HepG2 (cell line): ENCODE data around the gene CDKN2C. TPM values are rescaled to one million over a fixed set of nuclear protein-coding genes. Genes with fewer than 3 reads are reported as not detected.

Source experiments
- GATA4 ChIP-seq: sonication (generic); IDR thresholded peaks from 2 replicates; pipeline ENCODE4 v1.6.1; 2016; ENCODE audit warnings: antibody characterized with exemption, low read depth, borderline replicate concordance
- HNF4G ChIP-seq, 2 experiments: sonication (generic) in 1 of 2; formaldehyde crosslinking in 1 of 2; IDR thresholded peaks; 2 replicates each; pipeline versions ENCODE4 v1.4.0 to v1.6.1; 2011 to 2020; ENCODE audit warnings: borderline replicate concordance in 2 of 2, low read depth in 2 of 2, mild to moderate bottlenecking in 2 of 2, low read length in 1 of 2, missing genetic modification reagents in 1 of 2, moderate library complexity in 1 of 2
- HNRNPUL1 ChIP-seq: fragments of 200-400 bp; formaldehyde crosslinking; IDR thresholded peaks from 2 replicates; pipeline ENCODE4 v1.6.1; 2017; ENCODE audit warnings: low read depth, mild to moderate bottlenecking, low read length, moderate library complexity
- JUNB ChIP-seq: sonication (generic); formaldehyde crosslinking; IDR thresholded peaks from 2 replicates; pipeline ENCODE4 v1.8.0; 2022; ENCODE audit warnings: missing genetic modification reagents, mild to moderate bottlenecking, borderline replicate concordance
- MEF2D ChIP-seq: sonication (generic); formaldehyde crosslinking; IDR thresholded peaks from 2 replicates; pipeline ENCODE4 v1.5.1; 2020; ENCODE audit warnings: mild to moderate bottlenecking, missing genetic modification reagents
- ONECUT2 ChIP-seq: sonication (generic); formaldehyde crosslinking; IDR thresholded peaks from 2 replicates; pipeline ENCODE4 v1.4.0; 2020; ENCODE audit warnings: missing genetic modification reagents
- SETDB1 ChIP-seq: sonication (generic); formaldehyde crosslinking; IDR thresholded peaks from 2 replicates; pipeline ENCODE4 v1.5.1; 2020; ENCODE audit warnings: missing genetic modification reagents, mild to moderate bottlenecking, borderline replicate concordance
- SMAD1 ChIP-seq: sonication (generic); formaldehyde crosslinking; IDR thresholded peaks from 2 replicates; pipeline ENCODE4 v1.4.0; 2020; ENCODE audit warnings: missing genetic modification reagents, low read depth, mild to moderate bottlenecking, borderline replicate concordance
- SOX6 ChIP-seq, 2 experiments: fragments of 450-650 bp in 1 of 2; sonication (generic) in 1 of 2; formaldehyde crosslinking in 1 of 2; IDR thresholded peaks; 2 replicates each; pipeline versions ENCODE4 v1.4.0 to v1.6.1; 2017 to 2020; ENCODE audit warnings: antibody characterized with exemption in 1 of 2, mild to moderate bottlenecking in 1 of 2, missing genetic modification reagents in 1 of 2
- ZNF530 ChIP-seq: sonication (generic); formaldehyde crosslinking; IDR thresholded peaks from 2 replicates; pipeline ENCODE4 v1.5.0; 2020; ENCODE audit warnings: low read depth, mild to moderate bottlenecking, missing genetic modification reagents
- ZNF605 ChIP-seq: sonication (generic); formaldehyde crosslinking; IDR thresholded peaks from 2 replicates; pipeline ENCODE4 v1.8.0; 2022; ENCODE audit warnings: mild to moderate bottlenecking, missing genetic modification reagents
- ZSCAN20 ChIP-seq: sonication (generic); formaldehyde crosslinking; IDR thresholded peaks from 2 replicates; pipeline ENCODE4 v1.4.0; 2020; ENCODE audit warnings: missing genetic modification reagents, mild to moderate bottlenecking, borderline replicate concordance
- polyA plus RNA-seq, 8 experiments: library from polyadenylated mRNA; depleted of rRNA in 3 of 8; stranded (reverse) in 7 of 8; unstranded in 1 of 8; fragments of >200 nt; fragmentation: Illumina TruSeq in 4 of 8; extraction: Trizol in 4 of 8; gene quantifications; 2 replicates each; pipeline versions ENCODE4 v1.2.1 to v1.2.3, GENCODE V29; 2011 to 2016; ENCODE audit warnings: low read depth in 4 of 8, missing spikeins in 1 of 8, mixed read lengths in 1 of 8; ENCODE audit not compliant: insufficient read depth in 1 of 8
- total RNA-seq, 5 experiments: library from RNA; depleted of rRNA; stranded (reverse); fragments of >200 nt; fragmentation: Illumina TruSeq; extraction: Trizol; gene quantifications; 2 replicates each; pipeline ENCODE4 v1.2.3, GENCODE V29; 2016; ENCODE audit warnings: low read depth in 1 of 5
- TF ChIP-seq, protein P1 (sequence below): sonication (generic); formaldehyde crosslinking; IDR thresholded peaks from 2 replicates; pipeline ENCODE4 v1.5.0; 2020; ENCODE audit warnings: mild to moderate bottlenecking, missing genetic modification reagents, moderate library complexity
- TF ChIP-seq, protein P2 (sequence below): IDR thresholded peaks from 2 replicates; pipeline ENCODE4 v1.6.1; 2016
- TF ChIP-seq, protein P3 (sequence below): sonication (generic); formaldehyde crosslinking; IDR thresholded peaks from 2 replicates; pipeline ENCODE4 v1.5.1; 2020; ENCODE audit warnings: mild to moderate bottlenecking, moderate library complexity, missing genetic modification reagents
- TF ChIP-seq, protein P4 (sequence below): IDR thresholded peaks from 2 replicates; pipeline ENCODE4 v1.6.1; 2016; ENCODE audit warnings: mild to moderate bottlenecking, missing biosample characterization, missing genetic modification reagents
- TF ChIP-seq, protein P5 (sequence below): sonication (generic); formaldehyde crosslinking; IDR thresholded peaks from 2 replicates; pipeline ENCODE4 v1.8.0; 2022; ENCODE audit warnings: missing genetic modification reagents, mild to moderate bottlenecking, borderline replicate concordance
- TF ChIP-seq, protein P6 (sequence below): sonication (generic); formaldehyde crosslinking; conservative IDR thresholded peaks from 2 replicates; pipeline ENCODE4 v1.4.0; 2020; ENCODE audit warnings: missing genetic modification reagents

Gene CDKN2C
- total and polyA plus RNA-seq, 2 of the 13 experiments (the other 11 are each of a cell fraction or from before 2014, with no cell fraction given), result 7.8 to 13.7 TPM

DNA sequence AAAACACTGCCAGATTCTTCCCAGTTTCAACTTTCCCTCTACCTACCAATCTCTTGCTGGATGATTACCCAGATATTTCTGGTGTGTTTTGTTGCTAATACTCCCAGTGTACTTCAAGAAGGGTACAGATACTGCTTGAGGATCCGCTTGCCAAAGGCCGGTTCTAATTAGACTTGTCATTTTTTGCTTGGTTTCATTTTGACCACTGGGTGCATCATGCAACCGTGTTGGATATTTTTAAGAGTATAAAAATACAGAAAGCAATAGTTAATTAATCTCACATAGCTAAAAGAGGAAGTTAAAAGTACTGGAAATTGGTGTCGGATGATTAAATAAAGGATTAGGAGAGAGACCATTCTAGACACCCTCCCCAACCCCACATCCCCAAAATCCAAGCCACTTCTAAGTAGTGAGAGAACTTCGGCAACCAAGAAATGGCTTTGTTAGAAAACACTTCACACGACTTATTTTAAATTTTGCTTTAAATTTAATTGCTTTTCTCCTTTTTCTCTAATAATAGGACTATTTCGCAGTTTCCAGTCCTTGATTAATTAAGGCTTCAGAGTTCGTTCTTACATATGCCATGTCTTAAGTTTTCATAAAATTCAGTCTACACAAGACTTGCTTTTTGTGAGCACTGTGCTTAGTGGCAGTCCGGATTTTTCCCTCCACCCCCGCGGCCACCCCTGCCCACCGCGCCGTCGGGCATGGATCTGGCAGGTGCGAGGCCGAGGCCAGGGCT, 2.5 kb upstream of the CDKN2C start (continued):
- TF ChIP-seq, protein P1, sequence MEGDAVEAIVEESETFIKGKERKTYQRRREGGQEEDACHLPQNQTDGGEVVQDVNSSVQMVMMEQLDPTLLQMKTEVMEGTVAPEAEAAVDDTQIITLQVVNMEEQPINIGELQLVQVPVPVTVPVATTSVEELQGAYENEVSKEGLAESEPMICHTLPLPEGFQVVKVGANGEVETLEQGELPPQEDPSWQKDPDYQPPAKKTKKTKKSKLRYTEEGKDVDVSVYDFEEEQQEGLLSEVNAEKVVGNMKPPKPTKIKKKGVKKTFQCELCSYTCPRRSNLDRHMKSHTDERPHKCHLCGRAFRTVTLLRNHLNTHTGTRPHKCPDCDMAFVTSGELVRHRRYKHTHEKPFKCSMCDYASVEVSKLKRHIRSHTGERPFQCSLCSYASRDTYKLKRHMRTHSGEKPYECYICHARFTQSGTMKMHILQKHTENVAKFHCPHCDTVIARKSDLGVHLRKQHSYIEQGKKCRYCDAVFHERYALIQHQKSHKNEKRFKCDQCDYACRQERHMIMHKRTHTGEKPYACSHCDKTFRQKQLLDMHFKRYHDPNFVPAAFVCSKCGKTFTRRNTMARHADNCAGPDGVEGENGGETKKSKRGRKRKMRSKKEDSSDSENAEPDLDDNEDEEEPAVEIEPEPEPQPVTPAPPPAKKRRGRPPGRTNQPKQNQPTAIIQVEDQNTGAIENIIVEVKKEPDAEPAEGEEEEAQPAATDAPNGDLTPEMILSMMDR (CRISPR knock-in tag), result no peak
- TF ChIP-seq HNRNPUL1, result no peak
- TF ChIP-seq SOX6 (IDR thresholded peaks at IDR 0.05), result no peak
- TF ChIP-seq SOX6 (CRISPR knock-in tag; IDR thresholded peaks at IDR 0.05), result no peak
- TF ChIP-seq GATA4, result no peak
- TF ChIP-seq, protein P2, sequence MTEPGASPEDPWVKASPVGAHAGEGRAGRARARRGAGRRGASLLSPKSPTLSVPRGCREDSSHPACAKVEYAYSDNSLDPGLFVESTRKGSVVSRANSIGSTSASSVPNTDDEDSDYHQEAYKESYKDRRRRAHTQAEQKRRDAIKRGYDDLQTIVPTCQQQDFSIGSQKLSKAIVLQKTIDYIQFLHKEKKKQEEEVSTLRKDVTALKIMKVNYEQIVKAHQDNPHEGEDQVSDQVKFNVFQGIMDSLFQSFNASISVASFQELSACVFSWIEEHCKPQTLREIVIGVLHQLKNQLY (CRISPR knock-in tag), result no peak
- TF ChIP-seq, protein P3, sequence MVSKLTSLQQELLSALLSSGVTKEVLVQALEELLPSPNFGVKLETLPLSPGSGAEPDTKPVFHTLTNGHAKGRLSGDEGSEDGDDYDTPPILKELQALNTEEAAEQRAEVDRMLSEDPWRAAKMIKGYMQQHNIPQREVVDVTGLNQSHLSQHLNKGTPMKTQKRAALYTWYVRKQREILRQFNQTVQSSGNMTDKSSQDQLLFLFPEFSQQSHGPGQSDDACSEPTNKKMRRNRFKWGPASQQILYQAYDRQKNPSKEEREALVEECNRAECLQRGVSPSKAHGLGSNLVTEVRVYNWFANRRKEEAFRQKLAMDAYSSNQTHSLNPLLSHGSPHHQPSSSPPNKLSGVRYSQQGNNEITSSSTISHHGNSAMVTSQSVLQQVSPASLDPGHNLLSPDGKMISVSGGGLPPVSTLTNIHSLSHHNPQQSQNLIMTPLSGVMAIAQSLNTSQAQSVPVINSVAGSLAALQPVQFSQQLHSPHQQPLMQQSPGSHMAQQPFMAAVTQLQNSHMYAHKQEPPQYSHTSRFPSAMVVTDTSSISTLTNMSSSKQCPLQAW, result no peak
- TF ChIP-seq MEF2D, result no peak
- no peak for TF ChIP-seq SMAD1 (CRISPR knock-in tag)
- TF ChIP-seq ONECUT2 (CRISPR knock-in tag), result no peak
- no peak for TF ChIP-seq HNF4G (IDR thresholded peaks at IDR 0.05; ENCODE audit: borderline replicate concordance, low read depth, low read length)
- TF ChIP-seq HNF4G (CRISPR knock-in tag; IDR thresholded peaks at IDR 0.05; ENCODE audit: borderline replicate concordance, low read depth), result no peak
- no peak; the same call in 1 of the 2 replicates for TF ChIP-seq ZNF605 (CRISPR knock-in tag)
- no peak for TF ChIP-seq ZSCAN20 (CRISPR knock-in tag)
- TF ChIP-seq, protein P4, sequence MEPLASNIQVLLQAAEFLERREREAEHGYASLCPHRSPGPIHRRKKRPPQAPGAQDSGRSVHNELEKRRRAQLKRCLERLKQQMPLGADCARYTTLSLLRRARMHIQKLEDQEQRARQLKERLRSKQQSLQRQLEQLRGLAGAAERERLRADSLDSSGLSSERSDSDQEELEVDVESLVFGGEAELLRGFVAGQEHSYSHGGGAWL, result peak; percentile 90; the same call in 1 of the 2 replicates
- TF ChIP-seq, protein P5, sequence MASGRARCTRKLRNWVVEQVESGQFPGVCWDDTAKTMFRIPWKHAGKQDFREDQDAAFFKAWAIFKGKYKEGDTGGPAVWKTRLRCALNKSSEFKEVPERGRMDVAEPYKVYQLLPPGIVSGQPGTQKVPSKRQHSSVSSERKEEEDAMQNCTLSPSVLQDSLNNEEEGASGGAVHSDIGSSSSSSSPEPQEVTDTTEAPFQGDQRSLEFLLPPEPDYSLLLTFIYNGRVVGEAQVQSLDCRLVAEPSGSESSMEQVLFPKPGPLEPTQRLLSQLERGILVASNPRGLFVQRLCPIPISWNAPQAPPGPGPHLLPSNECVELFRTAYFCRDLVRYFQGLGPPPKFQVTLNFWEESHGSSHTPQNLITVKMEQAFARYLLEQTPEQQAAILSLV (CRISPR knock-in tag), result no peak
- no peak for TF ChIP-seq SETDB1 (CRISPR knock-in tag)
- no peak for TF ChIP-seq ZNF530
- TF ChIP-seq JUNB (CRISPR knock-in tag), result peak; percentile 56; the same call in 1 of the 2 replicates
- TF ChIP-seq, protein P6, sequence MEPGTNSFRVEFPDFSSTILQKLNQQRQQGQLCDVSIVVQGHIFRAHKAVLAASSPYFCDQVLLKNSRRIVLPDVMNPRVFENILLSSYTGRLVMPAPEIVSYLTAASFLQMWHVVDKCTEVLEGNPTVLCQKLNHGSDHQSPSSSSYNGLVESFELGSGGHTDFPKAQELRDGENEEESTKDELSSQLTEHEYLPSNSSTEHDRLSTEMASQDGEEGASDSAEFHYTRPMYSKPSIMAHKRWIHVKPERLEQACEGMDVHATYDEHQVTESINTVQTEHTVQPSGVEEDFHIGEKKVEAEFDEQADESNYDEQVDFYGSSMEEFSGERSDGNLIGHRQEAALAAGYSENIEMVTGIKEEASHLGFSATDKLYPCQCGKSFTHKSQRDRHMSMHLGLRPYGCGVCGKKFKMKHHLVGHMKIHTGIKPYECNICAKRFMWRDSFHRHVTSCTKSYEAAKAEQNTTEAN (CRISPR knock-in tag), result no peak
